ENCODE results near the gene SYT17. TPM values are rescaled to one million over a fixed set of nuclear protein-coding genes. Genes with fewer than 3 reads are reported as not detected.

Gene SYT17
- total RNA-seq, 2 experiments from 2014 or later = 6.2 to 10.3 TPM

DNA sequence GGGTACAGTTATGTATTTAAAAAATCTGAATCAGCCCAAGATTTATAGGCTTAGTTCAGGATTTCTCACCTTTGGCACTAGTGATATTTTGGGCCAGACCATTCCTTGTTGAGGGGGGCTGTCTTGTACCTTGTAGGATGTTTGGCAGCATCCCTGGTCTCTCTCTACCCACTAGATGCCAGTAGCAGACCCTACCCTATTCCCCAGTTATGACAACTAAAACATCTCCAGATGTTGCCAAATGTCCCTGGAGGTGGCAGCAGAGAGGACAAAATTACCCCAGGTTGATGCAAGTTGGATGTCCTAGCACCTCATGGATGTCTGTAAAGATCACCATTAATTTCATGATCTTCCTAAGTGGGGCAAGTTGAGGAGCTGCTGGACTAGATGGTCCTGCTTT is 45.8 kb downstream of the SYT17 start:
- intact Hi-C loops (cut with micrococcal nuclease; ENCODE audit: unreplicated experiment) = loop anchor here (5.0 kb wide), 1 partner anchor 308 kb away; the partner anchor contains the start of genes CCP110 and GDE1
- Histone ChIP-seq H4K20me1 (ENCODE audit: insufficient read depth, low read length) (no peaks in the 10 kb centered on the region), H3K4me3 (ENCODE audit: low read depth, low read length, poor library complexity, severe bottlenecking) (no peak overlapping the region), H3K9me2 (ENCODE audit: insufficient read depth, low read length) (no peaks in the 10 kb centered on the region), H3K36me3 (ENCODE audit: insufficient read depth, low read length) (peaks cover 25% of the 10 kb centered on the region), H3K27ac (ENCODE audit: low read depth, low read length, poor library complexity, severe bottlenecking) (no peak overlapping the region), H3K9me3 (ENCODE audit: low read length) (peaks cover 35% of the 10 kb centered on the region), H2AFZ (ENCODE audit: low read length) (no peak overlapping the region), H3K4me2 (ENCODE audit: low read length) (no peak overlapping the region), H3K79me2 (ENCODE audit: insufficient read depth, low read depth, low read length) (peaks cover 12% of the 10 kb centered on the region; the same call in 1 of the 2 replicates), H3K4me1 (ENCODE audit: insufficient read depth, low read length, poor library complexity, severe bottlenecking) (peaks cover 45% of the 10 kb centered on the region)
- ChIA-PET CTCF (ENCODE audit: unreplicated experiment) (no interaction called here), POLR2A (interaction anchor here (0.5 to 0.9 kb wide), 2 partner anchors 16 to 115 kb away, joined by 3 to 7 read pairs; no protein-coding TSS in a partner anchor)
- DNase-seq (ENCODE audit: low spot score) = peak; percentile 52
- TF ChIP-seq EZH2phosphoT487 (IDR thresholded peaks at IDR 0.05; ENCODE audit: borderline replicate concordance, low read depth, low read length) (no peak), CTCF (conservative IDR thresholded peaks at IDR 0.05; ENCODE audit: low read length) (peak; percentile 69)
- no TSS peak for BruUV-seq (replicated peaks)

GRCh38 chr16:19215705-19216104 is 47.7 kb downstream of the SYT17 start:
- H2AFZ ChIP-seq (ENCODE audit: low read length) = no peak overlapping the region
- H3K27ac ChIP-seq (ENCODE audit: low read depth, low read length, poor library complexity, severe bottlenecking) = no peak overlapping the region
- H3K4me3 ChIP-seq (ENCODE audit: low read depth, low read length, poor library complexity, severe bottlenecking) = no peak overlapping the region
- peaks cover 28% of the 10 kb centered on the region for H3K4me1 ChIP-seq (ENCODE audit: insufficient read depth, low read length, poor library complexity, severe bottlenecking)
- peaks cover 12% of the 10 kb centered on the region; the same call in 1 of the 2 replicates for H3K79me2 ChIP-seq (ENCODE audit: insufficient read depth, low read depth, low read length)
- no peaks in the 10 kb centered on the region for H4K20me1 ChIP-seq (ENCODE audit: insufficient read depth, low read length)
- H3K9me2 ChIP-seq (ENCODE audit: insufficient read depth, low read length) = no peaks in the 10 kb centered on the region
- CTCF ChIA-PET (ENCODE audit: unreplicated experiment) = no interaction called here
- H3K9me3 ChIP-seq (ENCODE audit: low read length) = peaks cover 29% of the 10 kb centered on the region
- POLR2A ChIA-PET = no interaction called here
- H3K36me3 ChIP-seq (ENCODE audit: insufficient read depth, low read length) = peaks cover 25% of the 10 kb centered on the region
- no peak for DNase-seq (ENCODE audit: low spot score)
- BruUV-seq (replicated peaks) = no TSS peak
- intact Hi-C loops (cut with micrococcal nuclease; ENCODE audit: unreplicated experiment) = no loop called here
- H3K4me2 ChIP-seq (ENCODE audit: low read length) = no peak overlapping the region
- no peak for TF ChIP-seq EZH2phosphoT487 (IDR thresholded peaks at IDR 0.05; ENCODE audit: borderline replicate concordance, low read depth, low read length)
- no peak for TF ChIP-seq CTCF (conservative IDR thresholded peaks at IDR 0.05; ENCODE audit: low read length)

DNA sequence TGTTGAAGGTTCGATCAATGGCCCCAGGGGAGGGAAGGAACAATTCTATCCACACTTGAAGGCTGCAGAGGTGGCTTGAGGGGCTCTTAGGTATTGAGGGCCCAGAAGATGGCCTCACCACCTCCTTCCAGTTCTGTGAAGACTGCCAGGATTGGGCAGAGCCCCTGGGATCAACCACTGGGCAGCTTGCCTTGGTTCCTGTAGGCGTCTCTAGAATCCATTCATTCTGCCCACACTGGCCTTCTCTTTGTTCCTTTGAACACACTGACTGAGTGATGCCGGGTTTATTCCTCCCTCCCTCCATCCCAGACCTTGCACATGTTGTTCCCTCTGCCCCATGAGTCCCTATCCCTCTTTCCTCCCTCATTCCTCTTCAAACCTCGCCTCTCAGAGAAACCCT is 50.5 kb downstream of the SYT17 start:
- Histone ChIP-seq H3K79me2 (ENCODE audit: insufficient read depth, low read depth, low read length) (no peaks in the 10 kb centered on the region), H3K27ac (ENCODE audit: low read depth, low read length, poor library complexity, severe bottlenecking) (no peak overlapping the region), H3K9me2 (ENCODE audit: insufficient read depth, low read length) (no peaks in the 10 kb centered on the region), H3K36me3 (ENCODE audit: insufficient read depth, low read length) (peaks cover 15% of the 10 kb centered on the region), H3K4me3 (ENCODE audit: low read depth, low read length, poor library complexity, severe bottlenecking) (no peak overlapping the region), H3K4me1 (ENCODE audit: insufficient read depth, low read length, poor library complexity, severe bottlenecking) (peaks cover 7% of the 10 kb centered on the region), H2AFZ (ENCODE audit: low read length) (no peak overlapping the region), H4K20me1 (ENCODE audit: insufficient read depth, low read length) (no peaks in the 10 kb centered on the region), H3K4me2 (ENCODE audit: low read length) (no peak overlapping the region), H3K9me3 (ENCODE audit: low read length) (peaks cover 11% of the 10 kb centered on the region)
- DNase-seq (ENCODE audit: low spot score) = no peak
- intact Hi-C loops (cut with micrococcal nuclease; ENCODE audit: unreplicated experiment) = no loop called here
- no peak for TF ChIP-seq CTCF (conservative IDR thresholded peaks at IDR 0.05; ENCODE audit: low read length)
- TF ChIP-seq EZH2phosphoT487 (IDR thresholded peaks at IDR 0.05; ENCODE audit: borderline replicate concordance, low read depth, low read length) = no peak
- no TSS peak for BruUV-seq (replicated peaks)
- ChIA-PET CTCF (ENCODE audit: unreplicated experiment) (no interaction called here), POLR2A (interaction anchor here (1.4 kb wide), 1 partner anchor 152 kb away, joined by 3 read pairs; no protein-coding TSS in a partner anchor)
